ENCODE results near the gene MEF2D.

DNA sequence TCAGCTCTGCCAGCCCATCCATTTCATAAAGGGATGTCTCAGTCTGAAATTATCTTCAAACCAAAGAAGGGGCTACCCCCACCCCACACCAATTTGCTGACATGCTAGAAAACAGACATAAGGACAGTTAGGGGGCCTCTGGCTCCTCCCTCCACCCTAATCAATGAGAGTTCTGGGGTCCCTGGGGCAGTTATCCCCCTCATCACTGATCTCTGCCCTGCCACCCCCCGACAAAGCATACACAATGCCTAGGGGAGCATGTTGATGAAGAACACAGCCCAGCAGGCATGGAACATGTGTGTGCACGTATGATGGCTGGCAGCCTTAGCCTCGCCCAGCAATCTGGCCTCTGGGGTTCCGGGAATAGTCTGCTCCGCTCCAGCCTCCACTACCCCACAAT lies 72.6 kb downstream of the MEF2D start:
- TF ChIP-seq POLR2A (IDR thresholded peaks at IDR 0.05): no peak
- TF ChIP-seq, protein P1, sequence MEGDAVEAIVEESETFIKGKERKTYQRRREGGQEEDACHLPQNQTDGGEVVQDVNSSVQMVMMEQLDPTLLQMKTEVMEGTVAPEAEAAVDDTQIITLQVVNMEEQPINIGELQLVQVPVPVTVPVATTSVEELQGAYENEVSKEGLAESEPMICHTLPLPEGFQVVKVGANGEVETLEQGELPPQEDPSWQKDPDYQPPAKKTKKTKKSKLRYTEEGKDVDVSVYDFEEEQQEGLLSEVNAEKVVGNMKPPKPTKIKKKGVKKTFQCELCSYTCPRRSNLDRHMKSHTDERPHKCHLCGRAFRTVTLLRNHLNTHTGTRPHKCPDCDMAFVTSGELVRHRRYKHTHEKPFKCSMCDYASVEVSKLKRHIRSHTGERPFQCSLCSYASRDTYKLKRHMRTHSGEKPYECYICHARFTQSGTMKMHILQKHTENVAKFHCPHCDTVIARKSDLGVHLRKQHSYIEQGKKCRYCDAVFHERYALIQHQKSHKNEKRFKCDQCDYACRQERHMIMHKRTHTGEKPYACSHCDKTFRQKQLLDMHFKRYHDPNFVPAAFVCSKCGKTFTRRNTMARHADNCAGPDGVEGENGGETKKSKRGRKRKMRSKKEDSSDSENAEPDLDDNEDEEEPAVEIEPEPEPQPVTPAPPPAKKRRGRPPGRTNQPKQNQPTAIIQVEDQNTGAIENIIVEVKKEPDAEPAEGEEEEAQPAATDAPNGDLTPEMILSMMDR (IDR thresholded peaks at IDR 0.05): no peak

Measured in suprapubic skin (tissue), 3 donors.